ENCODE results near the gene KRTAP10-6. TPM values are rescaled to one million over a fixed set of nuclear protein-coding genes. Genes with fewer than 3 reads are reported as not detected.
"Not testable (repeated sequence)": the region's sequence is repeated elsewhere in the genome, so short reads cannot be mapped to it uniquely, and the experiment has no call there.

The KRTAP10-6 gene
- total RNA-seq, 1 donor from 2014 or later, result not detected

DNA sequence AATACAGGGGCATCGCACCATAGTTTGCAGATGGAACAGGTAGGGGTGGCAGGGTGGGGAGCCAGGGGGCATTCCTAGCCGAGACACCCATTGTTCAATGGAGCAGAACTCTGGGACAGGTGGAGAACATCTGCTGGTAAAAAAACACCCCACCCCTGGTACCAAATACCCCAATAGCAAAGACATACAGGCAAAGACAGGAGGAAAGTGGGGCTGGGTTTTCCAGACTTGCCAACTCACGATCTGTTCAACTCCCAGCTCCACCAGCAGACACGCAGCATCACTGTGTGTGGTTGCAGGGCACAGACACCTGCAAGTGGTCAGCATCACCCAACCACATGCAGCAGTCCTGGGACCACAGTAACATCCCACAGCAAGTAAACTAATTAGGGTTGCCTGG, 19.2 kb upstream of the KRTAP10-6 start:
- Histone ChIP-seq H3K36me3 (ENCODE audit: control insufficient read depth, insufficient read depth, low read length) (no peaks in the 10 kb centered on the region), H3K27me3 (ENCODE audit: control insufficient read depth, insufficient read depth, low read length) (no peaks in the 10 kb centered on the region), H3K4me3 (ENCODE audit: low read depth, low read length) (no peak overlapping the region)
- DNase-seq (ENCODE audit: low read depth) (no peak), FAIRE-seq (no peak)
- no peak for TF ChIP-seq CTCF (IDR thresholded peaks at IDR 0.05; ENCODE audit: insufficient read depth, low read length, severe bottlenecking)

GRCh38 chr21:44610157-44610843, 18.0 kb upstream of the KRTAP10-6 start:
- not testable (repeated sequence) for FAIRE-seq

GRCh38 chr21:44609193-44609592, 16.9 kb upstream of the KRTAP10-6 start:
- FAIRE-seq, result no peak

More at GRCh38 chr21:44610157-44610843, 18.0 kb upstream of the KRTAP10-6 start:
- not testable (repeated sequence) for DNase-seq (ENCODE audit: low read depth); H3K4me3 ChIP-seq (ENCODE audit: low read depth, low read length); H3K36me3 ChIP-seq (ENCODE audit: control insufficient read depth, insufficient read depth, low read length); H3K27me3 ChIP-seq (ENCODE audit: control insufficient read depth, insufficient read depth, low read length)

DNA sequence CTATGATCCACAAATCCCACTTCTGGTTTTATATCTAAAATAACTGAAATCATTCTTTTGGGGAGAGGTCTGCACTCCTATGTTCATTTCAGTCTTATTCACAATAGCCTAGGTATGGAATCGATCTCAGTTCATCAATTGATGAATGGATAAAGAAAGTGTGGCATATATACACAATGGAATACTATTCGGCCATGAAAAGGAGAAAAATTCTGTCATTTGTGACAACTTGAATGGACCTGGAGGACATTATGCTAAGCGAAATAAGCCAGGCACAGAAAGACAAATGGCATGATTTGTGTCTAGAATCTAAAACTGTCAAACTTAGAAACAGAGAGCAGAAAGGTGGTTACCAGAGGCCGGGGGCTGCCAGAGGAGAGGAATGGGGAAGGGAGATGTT, 14.2 kb upstream of the KRTAP10-6 start:
- TF ChIP-seq CTCF (IDR thresholded peaks at IDR 0.05; ENCODE audit: insufficient read depth, low read length, severe bottlenecking), result no peak
- Histone ChIP-seq H3K4me3 (ENCODE audit: low read depth, low read length) (no peak overlapping the region), H3K36me3 (ENCODE audit: control insufficient read depth, insufficient read depth, low read length) (no peaks in the 10 kb centered on the region), H3K27me3 (ENCODE audit: control insufficient read depth, insufficient read depth, low read length) (no peaks in the 10 kb centered on the region)
- FAIRE-seq (no peak), DNase-seq (ENCODE audit: low read depth) (no peak)

More at GRCh38 chr21:44609193-44609592, 16.9 kb upstream of the KRTAP10-6 start:
- no peak for TF ChIP-seq CTCF (IDR thresholded peaks at IDR 0.05; ENCODE audit: insufficient read depth, low read length, severe bottlenecking)
- H3K27me3 ChIP-seq (ENCODE audit: control insufficient read depth, insufficient read depth, low read length), result no peaks in the 10 kb centered on the region
- no peaks in the 10 kb centered on the region for H3K36me3 ChIP-seq (ENCODE audit: control insufficient read depth, insufficient read depth, low read length)
- DNase-seq (ENCODE audit: low read depth), result no peak
- no peak overlapping the region for H3K4me3 ChIP-seq (ENCODE audit: low read depth, low read length)

DNA sequence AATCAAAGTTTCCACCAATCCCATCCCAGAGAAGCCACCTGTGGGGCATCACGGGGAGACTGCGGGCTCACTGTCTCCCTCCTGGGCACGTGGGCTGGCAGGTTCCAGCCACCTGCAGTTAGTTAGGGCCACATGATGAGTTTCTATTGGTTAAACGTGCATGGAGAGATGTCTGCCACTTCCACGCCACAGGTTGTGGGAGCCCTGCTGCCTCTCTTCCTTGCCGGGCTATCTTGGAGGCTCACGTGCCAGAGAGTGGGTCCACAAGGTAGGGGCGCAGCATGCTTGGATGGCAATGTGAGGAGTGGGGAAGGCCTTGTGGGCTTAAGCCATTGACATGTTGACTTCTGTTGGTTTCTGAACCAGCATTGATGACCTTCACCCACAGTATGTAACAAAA, 11.6 kb upstream of the KRTAP10-6 start:
- no peaks in the 10 kb centered on the region for H3K36me3 ChIP-seq (ENCODE audit: control insufficient read depth, insufficient read depth, low read length)
- no peaks in the 10 kb centered on the region for H3K27me3 ChIP-seq (ENCODE audit: control insufficient read depth, insufficient read depth, low read length)
- DNase-seq (ENCODE audit: low read depth) (no peak), FAIRE-seq (no peak)
- H3K4me3 ChIP-seq (ENCODE audit: low read depth, low read length), result no peak overlapping the region
- no peak for TF ChIP-seq CTCF (IDR thresholded peaks at IDR 0.05; ENCODE audit: insufficient read depth, low read length, severe bottlenecking)

DNA sequence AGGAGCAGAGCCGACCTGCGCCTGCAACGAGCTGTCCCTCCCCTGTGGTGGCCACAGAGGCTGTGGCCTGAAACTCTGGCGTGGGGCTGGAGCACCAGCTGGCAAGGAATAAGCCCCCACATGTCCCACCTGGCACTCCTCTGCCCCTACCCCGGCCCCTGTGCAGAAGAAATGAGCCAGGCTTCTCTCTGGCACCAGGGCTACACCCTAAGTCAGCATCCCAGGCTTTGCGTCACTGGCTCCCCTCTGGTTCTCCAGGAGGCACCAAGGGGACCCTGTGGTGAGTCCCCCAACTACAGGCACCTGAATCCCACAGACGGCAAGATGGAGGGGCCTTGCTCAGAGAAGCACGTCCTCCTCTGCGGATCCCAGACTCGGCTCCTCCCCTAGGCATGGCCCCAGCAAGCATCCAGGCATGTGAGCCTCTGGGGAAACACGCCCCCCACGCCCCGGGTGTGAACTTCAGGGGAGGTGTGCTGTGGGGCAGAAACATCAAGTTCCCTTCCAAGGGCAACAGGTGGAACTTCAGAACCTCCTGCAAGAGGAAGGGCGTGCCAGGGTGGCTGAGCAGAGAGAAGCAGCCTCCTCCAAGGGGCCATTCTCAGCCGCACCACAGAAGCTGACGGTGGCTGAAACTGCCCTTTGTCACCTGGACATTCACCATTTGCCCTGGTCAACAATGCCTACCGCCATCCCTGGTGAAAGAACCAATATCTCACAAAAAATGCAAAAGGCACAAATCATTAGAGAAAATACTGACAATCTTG, 11.0 kb upstream of the KRTAP10-6 start:
- TF ChIP-seq CTCF (IDR thresholded peaks at IDR 0.05; ENCODE audit: insufficient read depth, low read length, severe bottlenecking), result no peak
- Histone ChIP-seq H3K4me3 (ENCODE audit: low read depth, low read length) (no peak overlapping the region), H3K36me3 (ENCODE audit: control insufficient read depth, insufficient read depth, low read length) (no peaks in the 10 kb centered on the region), H3K27me3 (ENCODE audit: control insufficient read depth, insufficient read depth, low read length) (no peaks in the 10 kb centered on the region)
- FAIRE-seq (no peak), DNase-seq (ENCODE audit: low read depth) (no peak)

All from bronchial epithelial cell (primary cell).